Tibial artery (tissue), 4 donors: ENCODE results near the gene WASF2.

Experiments used
- DNase-seq, 2 donors: peaks; one replicate each; pipeline ENCODE4 v3.0.0-alpha.2; 2019
- H3K27ac ChIP-seq, 2 donors: fragments of 200-600 bp; sonication (generic) in 1 of 2; 1 replicate in 1 of 2; 2 replicates in 1 of 2; pipeline ENCODE4 v1.5.1; 2018 to 2019; ENCODE audit warnings: mild to moderate bottlenecking in 1 of 2
- H3K27me3 ChIP-seq, 2 donors: fragments of 200-600 bp; sonication (generic) in 1 of 2; one replicate each; pipeline versions ENCODE4 v1.5.1 to v1.6.0; 2016 to 2019
- H3K36me3 ChIP-seq, 3 donors: fragments of 200-600 bp; sonication (generic) in 2 of 3; one replicate each; pipeline ENCODE4 v1.5.1; 2016 to 2019; ENCODE audit warnings: mild to moderate bottlenecking in 2 of 3
- H3K4me1 ChIP-seq, 4 donors: fragments of 200-600 bp; sonication (generic) in 2 of 4; 1 replicate in 3 of 4; 2 replicates in 1 of 4; pipeline ENCODE4 v1.5.1; 2016 to 2019
- H3K4me3 ChIP-seq, 2 donors: fragments of 200-600 bp; sonication (generic) in 1 of 2; 1 replicate in 1 of 2; 2 replicates in 1 of 2; pipeline ENCODE4 v1.5.1; 2018 to 2019; ENCODE audit warnings: mild to moderate bottlenecking in 2 of 2
- H3K9me3 ChIP-seq, 3 donors: fragments of 200-600 bp; sonication (generic) in 1 of 3; one replicate each; pipeline ENCODE4 v1.5.1; 2016 to 2019
- CTCF ChIP-seq, 2 experiments: fragments of 200-600 bp in 1 of 2; fragments of 450-650 bp in 1 of 2; IDR thresholded peaks; one replicate each; pipeline ENCODE4 v1.5.1; 2017 to 2019; ENCODE audit warnings: antibody characterized with exemption in 2 of 2, mild to moderate bottlenecking in 1 of 2, moderate library complexity in 1 of 2
- intact Hi-C: fragments of 100-400 bp; cut with DNase I; formaldehyde crosslinking; loops from one replicate; pipeline ENCODE4 v1.15.0; 2023; ENCODE audit warnings: low total_unique reads

Gene WASF2

GRCh38 chr1:27394925-27395324, 95.0 kb downstream of the WASF2 start:
- H3K4me3 ChIP-seq = no peak overlapping the region
- no peak overlapping the region for H3K27ac ChIP-seq
- H3K4me1 ChIP-seq = peaks cover 0 to 34% (median 19%) of the 10 kb centered on the region in 4 donors
- intact Hi-C loops = loop anchor here (5.0 to 10.0 kb wide), 2 partner anchors 38 to 270 kb away; no protein-coding TSS in a partner anchor
- H3K27me3 ChIP-seq = peaks cover 0 to 7% of the 10 kb centered on the region in 2 donors
- no peak for TF ChIP-seq CTCF (IDR thresholded peaks at IDR 0.05)
- H3K36me3 ChIP-seq = no peaks in the 10 kb centered on the region
- peak in 1 of 2 donors; percentile 60 for DNase-seq
- no peaks in the 10 kb centered on the region for H3K9me3 ChIP-seq

GRCh38 chr1:27394282-27394658, 95.7 kb downstream of the WASF2 start:
- Histone ChIP-seq H3K36me3 (no peaks in the 10 kb centered on the region), H3K4me3 (no peak overlapping the region), H3K27me3 (peaks cover 0 to 10% of the 10 kb centered on the region in 2 donors), H3K4me1 (peaks cover 0 to 28% (median 19%) of the 10 kb centered on the region in 4 donors), H3K27ac (no peak overlapping the region), H3K9me3 (no peaks in the 10 kb centered on the region)
- intact Hi-C loops = loop anchor here (5.0 to 10.0 kb wide), 2 partner anchors 37 to 271 kb away; no protein-coding TSS in a partner anchor
- DNase-seq = no peak
- no peak for TF ChIP-seq CTCF (IDR thresholded peaks at IDR 0.05)

- H3K27me3 ChIP-seq = peaks cover 0 to 10% of the 10 kb centered on the region in 2 donors
- H3K36me3 ChIP-seq = no peaks in the 10 kb centered on the region
- no peak for DNase-seq
- no peaks in the 10 kb centered on the region for H3K9me3 ChIP-seq
- H3K27ac ChIP-seq = no peak overlapping the region
- H3K4me1 ChIP-seq = peaks cover 0 to 27% (median 19%) of the 10 kb centered on the region in 4 donors
- TF ChIP-seq CTCF (IDR thresholded peaks at IDR 0.05) = no peak
- H3K4me3 ChIP-seq = no peak overlapping the region
- intact Hi-C loops = loop anchor here (2.0 to 10.0 kb wide), 3 partner anchors 36 to 271 kb away; no protein-coding TSS in a partner anchor
Measured at GRCh38 chr1:27393641-27394281, 96.2 kb downstream of the WASF2 start.

- H3K9me3 ChIP-seq = no peaks in the 10 kb centered on the region
- TF ChIP-seq CTCF (IDR thresholded peaks at IDR 0.05) = no peak
- intact Hi-C loops = loop anchor here (2.0 to 10.0 kb wide), 3 partner anchors 36 to 272 kb away; no protein-coding TSS in a partner anchor
- peaks cover 0 to 27% (median 19%) of the 10 kb centered on the region in 4 donors for H3K4me1 ChIP-seq
- H3K27ac ChIP-seq = peak overlapping the region; percentile 8 to 26
- peak overlapping the region; percentile 42 to 53 for H3K4me3 ChIP-seq
- no peak for DNase-seq
- no peaks in the 10 kb centered on the region for H3K36me3 ChIP-seq
- H3K27me3 ChIP-seq = peaks cover 0 to 10% of the 10 kb centered on the region in 2 donors
Measured at GRCh38 chr1:27392778-27393635, 97.0 kb downstream of the WASF2 start.

GRCh38 chr1:27392096-27392777, 97.7 kb downstream of the WASF2 start, which contains the start of gene GPR3:
GPR3 (plus strand) TSS chr1:27392622; CDS start chr1:27393799, 1,177 bp downstream.
- TF ChIP-seq CTCF (IDR thresholded peaks at IDR 0.05) = peak; percentile 41 to 54
- intact Hi-C loops = loop anchor here (2.0 to 10.0 kb wide), 3 partner anchors 35 to 273 kb away; no protein-coding TSS in a partner anchor
- Histone ChIP-seq H3K9me3 (no peaks in the 10 kb centered on the region), H3K4me3 (peak within 1 kb of the TSS; percentile 42 to 53), H3K27ac (peak within 1 kb of the TSS; percentile 19 to 26), H3K4me1 (peaks cover 0 to 27% (median 19%) of the 10 kb centered on the region in 4 donors), H3K36me3 (no peaks in the 10 kb centered on the region), H3K27me3 (peaks cover 0 to 10% of the 10 kb centered on the region in 2 donors)
- DNase-seq = peak; percentile 86 to 87
